H9 (cell line): Measurements from ENCODE around the gene NOX5. TPM values are rescaled to one million over a fixed set of nuclear protein-coding genes. Genes with fewer than 3 reads are reported as not detected.

Experiments used
- DNase-seq: peaks from one replicate; pipeline ENCODE4 v3.0.0-alpha.2; 2017
- H2AFZ ChIP-seq: one replicate; pipeline ENCODE4 v1.6.1; 2013; ENCODE audit warnings: mild to moderate bottlenecking, low read length, control low read depth, moderate library complexity
- H2AK5ac ChIP-seq: 2 replicates; pipeline ENCODE4 v1.6.1; 2013; ENCODE audit warnings: low read length, control low read depth, mixed read lengths; ENCODE audit not compliant: insufficient read length
- H2BK120ac ChIP-seq: one replicate; pipeline ENCODE4 v1.6.1; 2013; ENCODE audit warnings: low read depth, mild to moderate bottlenecking, low read length, control low read depth, inconsistent platforms; ENCODE audit not compliant: poor library complexity, severe bottlenecking
- H2BK12ac ChIP-seq: 2 replicates; pipeline ENCODE4 v1.6.1; 2013; ENCODE audit warnings: low read length, control low read depth, mixed read lengths, low read depth; ENCODE audit not compliant: insufficient read length
- H2BK15ac ChIP-seq: 2 replicates; pipeline ENCODE4 v1.6.1; 2013; ENCODE audit warnings: low read depth, low read length, control low read depth
- H2BK20ac ChIP-seq: one replicate; pipeline ENCODE4 v1.6.1; 2013; ENCODE audit warnings: low read depth, mild to moderate bottlenecking, low read length, control low read depth, inconsistent platforms; ENCODE audit not compliant: poor library complexity, severe bottlenecking
- H2BK5ac ChIP-seq: 2 replicates; pipeline ENCODE4 v1.6.1; 2013; ENCODE audit warnings: low read length, control low read depth, mixed read lengths; ENCODE audit not compliant: insufficient read length
- H3K14ac ChIP-seq: 2 replicates; pipeline ENCODE4 v1.6.1; 2013; ENCODE audit warnings: low read length, control low read depth; ENCODE audit not compliant: insufficient read depth
- H3K18ac ChIP-seq: 2 replicates; pipeline ENCODE4 v1.6.1; 2013; ENCODE audit warnings: low read depth, mild to moderate bottlenecking, mixed read lengths, low read length, control low read depth; ENCODE audit not compliant: insufficient read length
- H3K23ac ChIP-seq: 2 replicates; pipeline ENCODE4 v1.6.1; 2013; ENCODE audit warnings: low read length, control low read depth, mixed read lengths, low read depth; ENCODE audit not compliant: insufficient read length
- H3K23me2 ChIP-seq: 2 replicates; pipeline ENCODE4 v1.6.1; 2013; ENCODE audit warnings: low read depth, mild to moderate bottlenecking, mixed read lengths, low read length, control low read depth; ENCODE audit not compliant: insufficient read length, poor library complexity, severe bottlenecking
- H3K27ac ChIP-seq: 2 replicates; pipeline ENCODE4 v1.5.1; 2013; ENCODE audit warnings: low read length, control low read depth, mixed read lengths, low read depth; ENCODE audit not compliant: insufficient read length
- H3K27me3 ChIP-seq: 2 replicates; pipeline ENCODE4 v1.6.1; 2013; ENCODE audit warnings: low read length, control low read depth, inconsistent platforms; ENCODE audit not compliant: insufficient read depth
- H3K4ac ChIP-seq: 2 replicates; pipeline ENCODE4 v1.6.1; 2013; ENCODE audit warnings: low read depth, mild to moderate bottlenecking, control low read depth, inconsistent platforms, low read length, moderate library complexity
- H3K4me1 ChIP-seq: 2 replicates; pipeline ENCODE4 v1.6.1; 2013; ENCODE audit warnings: low read length, control low read depth, inconsistent platforms; ENCODE audit not compliant: insufficient read depth
- H3K4me2 ChIP-seq: 2 replicates; pipeline ENCODE4 v1.6.1; 2013; ENCODE audit warnings: low read length, control low read depth, mixed read lengths; ENCODE audit not compliant: insufficient read length, insufficient read depth
- H3K56ac ChIP-seq: 2 replicates; pipeline ENCODE4 v1.6.1; 2013; ENCODE audit warnings: low read depth, mild to moderate bottlenecking, mixed read lengths, low read length, control low read depth; ENCODE audit not compliant: insufficient read length
- H3K79me1 ChIP-seq: 2 replicates; pipeline ENCODE4 v1.6.1; 2013; ENCODE audit warnings: low read depth, mild to moderate bottlenecking, moderate library complexity, low read length, control low read depth, inconsistent platforms; ENCODE audit not compliant: insufficient read depth, poor library complexity, severe bottlenecking
- H3K79me2 ChIP-seq: 2 replicates; pipeline ENCODE4 v1.6.1; 2013; ENCODE audit warnings: low read length, control low read depth, inconsistent platforms; ENCODE audit not compliant: insufficient read depth
- H3K9ac ChIP-seq: 2 replicates; pipeline ENCODE4 v1.6.1; 2013; ENCODE audit warnings: low read length, control low read depth, mixed read lengths; ENCODE audit not compliant: insufficient read length; ENCODE audit errors: extremely low read depth
- H3K9me3 ChIP-seq: one replicate; pipeline ENCODE4 v1.6.1; 2013; ENCODE audit warnings: low read depth, low read length, inconsistent platforms; ENCODE audit not compliant: control insufficient read depth
- H3T11ph ChIP-seq: one replicate; pipeline ENCODE4 v1.6.1; 2013; ENCODE audit warnings: mild to moderate bottlenecking, low read length, control low read depth, inconsistent platforms
- H4K20me1 ChIP-seq: one replicate; pipeline ENCODE4 v1.6.1; 2013; ENCODE audit not compliant: control insufficient read depth, insufficient read length, insufficient read depth
- H4K5ac ChIP-seq: 2 replicates; pipeline ENCODE4 v1.6.1; 2013; ENCODE audit warnings: low read depth, mild to moderate bottlenecking, mixed read lengths, low read length, control low read depth; ENCODE audit not compliant: insufficient read length
- H4K8ac ChIP-seq: replicated peaks from 2 replicates; pipeline ENCODE4 v1.6.1; 2013; ENCODE audit warnings: low read length, control low read depth, mixed read lengths, low read depth; ENCODE audit not compliant: insufficient read length
- H4K91ac ChIP-seq: 2 replicates; pipeline ENCODE4 v1.6.1; 2013; ENCODE audit warnings: low read depth, mild to moderate bottlenecking, moderate library complexity, mixed read lengths, low read length, control low read depth; ENCODE audit not compliant: insufficient read length
- H3K27ac Mint-ChIP-seq, 3 experiments: 2 replicates in 2 of 3; 3 replicates in 1 of 3; pipeline ENCODE4 v1.8.0; 2020 to 2021; ENCODE audit warnings: mixed read lengths in 3 of 3, mild to moderate bottlenecking in 1 of 3, moderate library complexity in 1 of 3
- H3K27me3 Mint-ChIP-seq: 2 replicates; pipeline ENCODE4 v1.8.0; 2021; ENCODE audit warnings: low read depth, mild to moderate bottlenecking, moderate library complexity, mixed read lengths
- H3K36me3 Mint-ChIP-seq, 3 experiments: 2 replicates in 2 of 3; 3 replicates in 1 of 3; pipeline ENCODE4 v1.8.0; 2020 to 2021; ENCODE audit warnings: low read depth in 3 of 3, mixed read lengths in 3 of 3; ENCODE audit not compliant: insufficient read depth in 1 of 3
- H3K4me1 Mint-ChIP-seq, 2 experiments: 2 replicates each; pipeline ENCODE4 v1.8.0; 2020; ENCODE audit warnings: mixed read lengths in 2 of 2
- H3K4me3 Mint-ChIP-seq, 2 experiments: 2 replicates in 1 of 2; 3 replicates in 1 of 2; pipeline ENCODE4 v1.8.0; 2020 to 2021; ENCODE audit warnings: mild to moderate bottlenecking in 2 of 2, mixed read lengths in 2 of 2, moderate library complexity in 1 of 2
- H3K9me3 Mint-ChIP-seq, 2 experiments: 2 replicates in 1 of 2; 3 replicates in 1 of 2; pipeline ENCODE4 v1.8.0; 2020; ENCODE audit warnings: mild to moderate bottlenecking in 2 of 2, mixed read lengths in 2 of 2, moderate library complexity in 1 of 2
- CTCF ChIP-seq: fragments of 200-600 bp; sonication (generic); conservative IDR thresholded peaks from 3 replicates; pipeline ENCODE4 v1.8.0; 2021; ENCODE audit warnings: antibody characterized with exemption, mild to moderate bottlenecking
- WGBS: extraction: QIAGEN DNeasy Blood & Tissue Kit; methylation state at CpG from one replicate; pipeline ENCODE4 v1.1.7; 2013; ENCODE audit warnings: missing lambda C conversion rate, low lambda C conversion rate, mixed read lengths; ENCODE audit not compliant: insufficient read length; ENCODE audit errors: extremely low coverage; 5-methylcytosine and 5-hydroxymethylcytosine counted together
- total RNA-seq: library from RNA; stranded (reverse); gene quantifications from 2 replicates; pipeline ENCODE4 v1.2.1, GENCODE V29; 2021

The NOX5 gene
- total RNA-seq, 1 experiment from 2014 or later = 0.04 TPM

- H3K4me1 Mint-ChIP-seq = peaks cover 48 to 51% of the 10 kb centered on the region in 2 experiments
- H3K18ac ChIP-seq = no peak overlapping the region
- no peak overlapping the region for H3K9ac ChIP-seq
- H2AFZ ChIP-seq = no peak overlapping the region
- no peak overlapping the region for H2BK12ac ChIP-seq
- DNase-seq = no peak
- H3K4ac ChIP-seq = no peak overlapping the region
- no peak overlapping the region for H2BK20ac ChIP-seq
- no peaks in the 10 kb centered on the region; the same call in 1 of the 2 replicates for H3K27me3 Mint-ChIP-seq
- H2AK5ac ChIP-seq = no peak overlapping the region
- no peak overlapping the region for H2BK15ac ChIP-seq
- no peak overlapping the region for H3K4me3 Mint-ChIP-seq
- H3K4me1 ChIP-seq = peaks cover 15% of the 10 kb centered on the region; the same call in 1 of the 2 replicates
- no peak overlapping the region for H2BK5ac ChIP-seq
- H3K27me3 ChIP-seq = no peaks in the 10 kb centered on the region
- no peaks in the 10 kb centered on the region; a peak in 2 of 5 replicates for H3K9me3 Mint-ChIP-seq
- H4K91ac ChIP-seq = no peak overlapping the region
- H3K27ac ChIP-seq = no peak overlapping the region
- H2BK120ac ChIP-seq = no peak overlapping the region
- H4K5ac ChIP-seq = no peak overlapping the region
- no peak overlapping the region for H3T11ph ChIP-seq
- H3K56ac ChIP-seq = no peak overlapping the region
- H3K23ac ChIP-seq = no peak overlapping the region
- H4K20me1 ChIP-seq = no peaks in the 10 kb centered on the region
- no peaks in the 10 kb centered on the region for H3K79me1 ChIP-seq
- no peak overlapping the region for H3K4me2 ChIP-seq
- H3K79me2 ChIP-seq = no peaks in the 10 kb centered on the region
- no CpG with 5 or more reads among the region's 4 CpGs for WGBS
- H3K23me2 ChIP-seq = no peaks in the 10 kb centered on the region
- no peaks in the 10 kb centered on the region for H3K9me3 ChIP-seq
- no peak overlapping the region; the same call in 1 of the 2 replicates for H3K14ac ChIP-seq
- TF ChIP-seq CTCF = no peak
- no peak overlapping the region for H3K27ac Mint-ChIP-seq
- no peak overlapping the region for H4K8ac ChIP-seq
- H3K36me3 Mint-ChIP-seq = no peaks in the 10 kb centered on the region; a peak in 1 of 7 replicates
Observed at GRCh38 chr15:68997930-68998777, 16.3 kb upstream of the NOX5 start.
